ACHN (cell line): ENCODE data around the gene PCNX2.
A peak's percentile ranks its signal among the peaks of the same experiment; 100 is the strongest.

Source experiments
- DNase-seq: peaks from one replicate; pipeline ENCODE4 v3.0.0-alpha.2; 2015
- in situ Hi-C: cut with HindIII; loops from 2 replicates; pipeline ENCODE4 v1.10.0; 2017; ENCODE audit warnings: low sequenced_read_pairs, low pct_ligation_motif_present, low pct_unique_long_range_greater_than_20kb

The PCNX2 gene, protein sequence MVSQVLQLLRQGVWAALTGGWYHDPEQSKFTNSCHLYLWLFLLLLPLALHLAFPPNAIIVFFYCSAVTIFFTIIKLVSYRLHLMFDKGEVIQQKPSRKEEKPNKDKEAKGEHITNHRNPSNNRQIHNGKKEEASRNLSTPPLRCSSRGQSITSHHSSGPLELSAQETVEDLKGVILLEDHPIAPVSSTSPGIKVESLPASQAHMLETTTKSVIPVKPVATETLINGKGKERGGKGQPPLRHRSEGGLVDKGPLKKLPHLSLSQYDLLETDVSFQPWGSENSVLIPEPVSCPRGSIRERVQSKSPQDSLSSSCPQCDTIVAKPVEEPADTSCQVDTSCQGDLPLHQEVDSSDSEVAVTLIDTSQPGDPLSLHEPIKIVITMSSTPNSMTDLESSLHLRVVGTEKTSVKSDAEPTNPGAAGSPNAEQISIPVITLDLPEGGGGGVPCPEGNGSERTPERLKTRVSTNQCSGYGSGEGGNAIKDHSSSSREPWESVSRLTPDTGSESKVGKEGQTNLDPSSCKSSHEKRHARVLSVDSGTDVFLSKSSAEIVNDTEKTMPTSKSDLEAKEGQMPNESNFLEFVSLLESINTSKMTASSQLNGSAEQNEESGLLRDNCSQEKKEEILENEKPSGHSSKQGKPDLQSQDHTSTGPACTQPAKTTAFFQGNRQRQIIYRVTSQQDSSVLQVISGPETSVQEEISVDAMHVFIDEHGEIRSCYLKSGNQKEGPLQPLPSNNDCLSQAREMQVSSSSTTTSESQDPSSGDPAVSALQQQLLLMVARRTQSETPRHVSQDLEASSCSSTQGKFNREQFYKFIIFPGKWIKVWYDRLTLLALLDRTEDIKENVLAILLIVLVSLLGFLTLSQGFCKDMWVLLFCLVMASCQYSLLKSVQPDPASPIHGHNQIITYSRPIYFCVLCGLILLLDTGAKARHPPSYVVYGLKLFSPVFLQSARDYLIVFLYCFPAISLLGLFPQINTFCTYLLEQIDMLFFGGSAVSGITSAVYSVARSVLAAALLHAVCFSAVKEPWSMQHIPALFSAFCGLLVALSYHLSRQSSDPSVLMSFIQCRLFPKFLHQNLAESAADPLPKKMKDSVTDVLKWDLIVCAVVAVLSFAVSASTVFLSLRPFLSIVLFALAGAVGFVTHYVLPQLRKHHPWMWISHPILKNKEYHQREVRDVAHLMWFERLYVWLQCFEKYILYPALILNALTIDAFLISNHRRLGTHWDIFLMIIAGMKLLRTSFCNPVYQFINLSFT (N-terminal part only)

GRCh38 chr1:233295237-233295974 lies at the start of gene PCNX2:
Gene PCNX2, minus strand, starts transcription at chr1:233295725. Its CDS starts 247 bp downstream, at chr1:233295478.
- peak; percentile 77 for DNase-seq
- in situ Hi-C loops, result no loop called here

GRCh38 chr1:233343262-233343661 lies 47.7 kb upstream of the PCNX2 start:
- DNase-seq, result peak; percentile 42
- in situ Hi-C loops, result no loop called here

- no peak for DNase-seq
- in situ Hi-C loops, result no loop called here
Measured at GRCh38 chr1:233342086-233342485, 46.6 kb upstream of the PCNX2 start.

GRCh38 chr1:233340966-233341516 lies 45.5 kb upstream of the PCNX2 start:
- in situ Hi-C loops, result no loop called here

GRCh38 chr1:233340031-233340555 lies 44.6 kb upstream of the PCNX2 start:
- in situ Hi-C loops, result no loop called here
- DNase-seq, result no peak

More at GRCh38 chr1:233340966-233341516, 45.5 kb upstream of the PCNX2 start:
- DNase-seq, result no peak

DNA sequence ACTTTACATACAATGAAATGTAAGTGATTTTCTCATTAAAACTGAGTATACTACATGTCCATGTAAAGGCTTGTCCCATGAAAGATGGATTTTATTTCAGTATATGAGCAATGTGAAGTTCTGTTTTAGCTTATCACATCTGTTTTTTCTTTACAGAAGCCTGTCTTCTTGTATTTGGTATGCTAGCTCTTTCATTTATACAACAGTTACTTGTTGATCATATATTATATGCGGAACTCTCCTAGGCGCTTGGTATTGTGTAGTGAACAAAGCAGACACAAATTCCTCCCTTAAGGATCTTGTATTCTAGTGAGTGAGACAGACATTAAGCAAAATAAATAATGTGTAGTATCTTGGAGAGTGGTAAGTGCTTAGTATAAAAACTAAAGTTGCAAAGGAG lies 42.6 kb upstream of the PCNX2 start:
- DNase-seq, result no peak
- in situ Hi-C loops, result no loop called here

DNA sequence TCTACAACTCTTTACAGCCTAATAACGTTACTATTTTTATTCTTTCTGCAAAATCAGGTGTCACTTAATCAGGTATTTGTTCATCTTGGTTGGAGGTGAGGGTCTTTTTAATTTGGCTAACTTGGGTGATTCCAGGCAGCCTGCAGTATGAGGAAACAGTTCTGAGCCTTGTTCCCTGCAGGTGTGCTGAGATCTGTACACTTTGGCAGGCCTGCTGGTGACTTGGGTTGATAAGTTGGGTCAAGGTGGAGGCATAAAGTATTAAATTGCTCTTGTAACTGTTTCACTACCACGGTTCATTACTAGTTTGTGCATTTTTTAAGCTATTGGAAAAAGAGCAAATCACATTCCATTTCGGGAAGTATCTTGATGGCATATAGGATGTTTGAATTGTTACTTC lies 42.0 kb upstream of the PCNX2 start:
- DNase-seq, result no peak
- in situ Hi-C loops, result no loop called here

DNA sequence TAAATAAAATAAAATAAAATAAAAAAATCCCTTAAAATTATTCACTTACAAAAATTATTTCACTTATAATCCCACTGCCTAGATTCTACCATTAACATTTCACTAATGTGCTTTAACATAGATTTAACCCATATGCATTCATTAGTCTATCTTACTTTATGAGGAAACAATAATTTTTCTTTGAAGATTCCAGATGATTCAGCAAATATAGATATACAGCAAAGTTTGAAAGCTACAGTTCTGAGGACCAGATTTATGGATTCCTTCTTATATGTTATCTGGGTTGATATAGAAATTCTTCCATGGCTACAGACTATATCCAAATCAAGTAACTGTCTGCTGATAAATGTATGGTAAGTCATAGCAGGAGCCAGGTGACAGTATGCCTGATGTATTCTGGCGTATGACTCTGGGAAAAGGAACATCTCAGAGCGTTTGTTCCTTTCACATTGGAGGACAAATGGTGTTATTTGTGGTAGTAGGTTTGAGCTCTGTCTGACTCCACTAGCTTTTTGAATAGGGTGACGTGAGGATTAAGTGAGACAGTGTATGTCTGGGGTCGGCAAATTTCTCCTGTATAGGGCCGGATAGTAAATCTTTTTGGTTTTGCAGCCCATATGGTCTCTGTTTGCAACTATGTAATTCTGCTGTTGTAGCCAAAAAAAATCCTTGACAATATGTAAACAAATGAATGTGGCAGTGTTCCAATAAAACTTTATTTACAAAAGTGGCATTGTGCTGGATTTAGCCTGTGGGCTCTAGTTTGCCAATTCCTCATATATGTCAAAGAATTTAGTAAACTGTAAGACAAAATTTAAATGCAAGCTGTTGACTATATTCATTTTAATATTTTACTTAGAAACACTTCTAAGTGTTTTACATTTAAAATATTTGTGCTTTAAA lies 41.3 kb upstream of the PCNX2 start:
- no peak for DNase-seq
- in situ Hi-C loops, result no loop called here

GRCh38 chr1:233334092-233334491 lies 38.6 kb upstream of the PCNX2 start:
- no peak for DNase-seq

DNA sequence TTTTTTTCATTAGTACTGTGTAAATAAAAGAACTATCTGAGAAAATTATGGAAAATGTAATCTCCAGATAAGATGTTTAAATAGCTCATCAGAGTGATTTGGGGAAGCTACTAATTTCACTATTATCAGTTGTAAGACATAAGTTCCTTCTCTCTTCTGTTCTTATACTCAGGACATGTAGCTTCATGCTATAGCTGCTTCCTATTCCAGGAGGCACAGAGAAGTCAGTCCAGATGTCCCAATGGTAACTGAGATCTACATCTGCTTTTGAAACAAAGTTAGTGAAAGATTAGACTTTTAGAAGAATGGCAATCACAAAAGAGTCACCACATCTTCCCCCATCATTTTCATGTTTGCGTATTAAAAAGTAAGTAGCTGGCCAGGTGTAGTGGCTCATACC lies 37.6 kb upstream of the PCNX2 start:
- DNase-seq, result no peak
- in situ Hi-C loops, result no loop called here

More at GRCh38 chr1:233334092-233334491, 38.6 kb upstream of the PCNX2 start:
- in situ Hi-C loops, result no loop called here

- no peak for DNase-seq
- in situ Hi-C loops, result no loop called here
Measured at GRCh38 chr1:233331676-233332519, 36.4 kb upstream of the PCNX2 start.

- peak; percentile 31 for DNase-seq
- in situ Hi-C loops, result no loop called here
Measured at GRCh38 chr1:233328142-233328921, 32.8 kb upstream of the PCNX2 start.

DNA sequence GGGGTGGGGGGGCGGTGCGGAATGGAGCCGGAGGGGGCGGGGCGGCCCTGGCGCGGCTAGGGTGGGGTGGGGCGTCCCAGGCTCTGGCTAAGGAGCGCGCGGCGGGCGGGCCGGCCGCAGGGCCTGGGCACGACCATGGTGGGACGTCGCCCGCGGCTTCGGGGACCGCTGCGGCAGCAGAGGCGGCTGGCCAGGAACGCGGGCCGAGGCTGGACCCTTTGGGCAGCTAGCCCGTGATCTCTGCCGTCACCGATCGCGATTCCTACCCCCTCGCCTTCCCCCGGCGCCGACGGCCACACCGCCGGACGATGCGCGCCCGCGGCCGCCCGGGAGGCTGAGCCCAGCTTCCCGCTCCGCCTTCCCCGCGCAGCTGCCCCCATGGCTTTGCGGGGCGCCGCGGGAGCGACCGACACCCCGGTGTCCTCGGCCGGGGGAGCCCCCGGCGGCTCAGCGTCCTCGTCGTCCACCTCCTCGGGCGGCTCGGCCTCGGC lies 32.2 kb upstream of the PCNX2 start, which contains the start of gene MAP3K21:
Gene MAP3K21 (plus strand): TSS at position 74 of the 491 bp plus-strand sequence. CDS start 305 bp downstream, at position 379.
- no peak for DNase-seq
- in situ Hi-C loops, result no loop called here

GRCh38 chr1:233326811-233327650 lies 31.5 kb upstream of the PCNX2 start:
- peak; percentile 97 for DNase-seq
- in situ Hi-C loops, result no loop called here
